Brain pericyte (primary cell): ENCODE results near the gene THRAP3.

Experiments used
- DNase-seq: peaks from one replicate; pipeline ENCODE4 v3.0.0-alpha.2; 2012; ENCODE audit warnings: low read depth, low spot score

THRAP3 gene

DNA sequence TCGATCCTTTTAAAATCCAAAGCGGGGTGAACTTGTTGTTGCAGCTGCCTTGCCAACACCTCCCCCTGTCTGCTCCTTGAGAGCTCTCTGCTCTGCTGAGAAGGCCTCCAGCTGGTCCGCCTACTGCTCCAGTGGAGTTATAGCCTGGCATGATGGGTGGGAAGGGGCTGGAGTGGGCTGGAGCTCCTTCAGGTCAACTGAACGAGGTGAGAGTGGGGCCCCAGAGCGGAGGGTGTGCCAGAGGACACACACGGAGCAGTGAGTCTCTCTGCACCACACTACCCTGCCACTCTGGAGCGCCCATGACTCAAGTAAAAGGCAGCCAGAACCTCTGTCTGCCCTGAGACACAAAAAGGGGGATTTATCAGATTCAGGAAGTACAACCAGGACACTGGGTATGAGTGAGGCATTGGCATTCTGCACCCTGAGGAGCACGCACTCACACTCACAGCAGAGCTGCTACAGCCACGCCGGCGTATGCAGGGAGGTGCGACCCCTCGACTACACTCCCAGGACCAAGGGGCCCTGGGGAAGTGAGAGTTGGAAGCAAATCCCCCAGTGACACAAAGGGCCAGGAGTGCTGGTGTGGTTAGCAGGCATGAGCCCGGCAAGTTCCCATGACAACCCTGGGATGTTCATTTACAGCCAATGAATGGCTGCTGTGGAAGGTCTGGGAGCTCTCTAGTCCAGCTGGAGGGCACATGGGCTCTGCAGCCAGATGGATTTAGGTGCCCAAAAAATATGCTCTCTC is 127.2 kb downstream of the THRAP3 start:
- DNase-seq, result no peak

GRCh38 chr1:36352125-36352909 is 128.1 kb downstream of the THRAP3 start:
- no peak for DNase-seq

- no peak for DNase-seq
These were observed 129.0 kb downstream of the THRAP3 start for GRCh38 chr1:36352910-36353878.

DNA sequence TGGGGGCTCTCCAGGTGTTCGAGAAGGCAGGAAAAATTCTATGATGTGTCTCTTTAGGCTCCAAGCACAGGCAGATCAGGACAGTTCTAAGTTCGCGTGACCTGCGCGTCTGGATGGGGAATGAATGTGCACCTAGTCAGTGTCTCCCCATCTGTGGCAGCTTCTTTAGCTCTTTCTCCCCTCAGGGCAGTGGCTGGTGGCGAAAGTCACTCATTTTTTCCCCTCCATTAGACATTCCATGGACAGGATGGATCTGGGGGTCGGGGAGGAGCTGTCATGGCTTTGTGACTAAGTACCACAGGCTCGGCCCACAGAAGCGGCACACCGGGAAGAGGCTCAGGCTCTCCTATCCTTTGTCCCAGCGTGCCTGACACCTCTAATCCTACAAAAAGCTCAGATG is 130.2 kb downstream of the THRAP3 start:
- DNase-seq, result no peak
